Measurements from ENCODE around the gene COPB2. TPM values are rescaled to one million over a fixed set of nuclear protein-coding genes. Genes with fewer than 3 reads are reported as not detected.

COPB2 gene
- polyA plus RNA-seq, 1 donor (not counting 4 experiments of a cell fraction or from before 2014, with no cell fraction given): 149 TPM

- dilution Hi-C loops (cut with MboI; ENCODE audit: extremely low pct_ligation_motif_present, low sequenced_read_pairs): no loop called here
- Histone ChIP-seq H2AFZ (ENCODE audit: control insufficient read depth, low read length) (no peak overlapping the region), H3K4me1 (ENCODE audit: control insufficient read depth, extremely low read depth, insufficient read depth, low read length) (no peaks in the 10 kb centered on the region), H3K4me3 (ENCODE audit: control insufficient read depth in 2 of 3, extremely low read depth in 1 of 3, insufficient read depth in 2 of 3, low read depth in 1 of 3, low read length in 3 of 3) (no peak overlapping the region), H3K9me3 (ENCODE audit: control insufficient read depth, low read depth, low read length) (no peaks in the 10 kb centered on the region), H3K27me3 (ENCODE audit: control insufficient read depth, extremely low read depth, insufficient read depth, low read length) (peaks cover 17% of the 10 kb centered on the region), H3K79me2 (ENCODE audit: control insufficient read depth, insufficient read depth, low read length) (no peaks in the 10 kb centered on the region), H3K9me1 (ENCODE audit: control insufficient read depth, extremely low read depth, insufficient read depth, low read length) (no peaks in the 10 kb centered on the region), H3K27ac (ENCODE audit: control insufficient read depth, insufficient read depth, low read length) (no peak overlapping the region), H3K4me2 (ENCODE audit: control insufficient read depth, extremely low read depth, insufficient read depth, low read depth, low read length) (peak overlapping the region; percentile 12), H3K36me3 (ENCODE audit: control insufficient read depth in 2 of 2, extremely low read depth in 1 of 2, insufficient read depth in 2 of 2, low read length in 2 of 2) (no peaks in the 10 kb centered on the region), H3K9ac (ENCODE audit: control insufficient read depth, extremely low read depth, insufficient read depth, low read length) (no peak overlapping the region), H4K20me1 (ENCODE audit: control insufficient read depth, extremely low read depth, insufficient read depth, low read length) (no peaks in the 10 kb centered on the region)
- DNase-seq (ENCODE audit: low read depth, low spot score) (no peak), FAIRE-seq (no peak)
- TF ChIP-seq EZH2 (IDR thresholded peaks at IDR 0.05; ENCODE audit: low read length) (no peak), CTCF (optimal IDR thresholded peaks at IDR 0.05 in 1 of 3, IDR thresholded peaks at IDR 0.05 in 1 of 3, conservative IDR thresholded peaks at IDR 0.05 in 1 of 3; ENCODE audit: extremely low read depth in 1 of 3, insufficient read depth in 2 of 3, low read length in 3 of 3) (peak; percentile 98 to 100 (median 99))
Measured at GRCh38 chr3:139329364-139329850, 60.0 kb downstream of the COPB2 start.

GRCh38 chr3:139328356-139328755, 61.1 kb downstream of the COPB2 start:
- DNase-seq (ENCODE audit: low read depth, low spot score) (no peak), FAIRE-seq (no peak)
- Histone ChIP-seq H3K27ac (ENCODE audit: control insufficient read depth, insufficient read depth, low read length) (no peak overlapping the region), H3K4me3 (ENCODE audit: control insufficient read depth in 2 of 3, extremely low read depth in 1 of 3, insufficient read depth in 2 of 3, low read depth in 1 of 3, low read length in 3 of 3) (no peak overlapping the region), H3K9me1 (ENCODE audit: control insufficient read depth, extremely low read depth, insufficient read depth, low read length) (no peaks in the 10 kb centered on the region), H3K9ac (ENCODE audit: control insufficient read depth, extremely low read depth, insufficient read depth, low read length) (no peak overlapping the region), H3K79me2 (ENCODE audit: control insufficient read depth, insufficient read depth, low read length) (no peaks in the 10 kb centered on the region), H2AFZ (ENCODE audit: control insufficient read depth, low read length) (no peak overlapping the region), H3K4me2 (ENCODE audit: control insufficient read depth, extremely low read depth, insufficient read depth, low read depth, low read length) (no peak overlapping the region), H4K20me1 (ENCODE audit: control insufficient read depth, extremely low read depth, insufficient read depth, low read length) (no peaks in the 10 kb centered on the region), H3K4me1 (ENCODE audit: control insufficient read depth, extremely low read depth, insufficient read depth, low read length) (no peaks in the 10 kb centered on the region), H3K36me3 (ENCODE audit: control insufficient read depth in 2 of 2, extremely low read depth in 1 of 2, insufficient read depth in 2 of 2, low read length in 2 of 2) (no peaks in the 10 kb centered on the region), H3K27me3 (ENCODE audit: control insufficient read depth, extremely low read depth, insufficient read depth, low read length) (peaks cover 17% of the 10 kb centered on the region), H3K9me3 (ENCODE audit: control insufficient read depth, low read depth, low read length) (no peaks in the 10 kb centered on the region)
- TF ChIP-seq CTCF (optimal IDR thresholded peaks at IDR 0.05 in 1 of 3, IDR thresholded peaks at IDR 0.05 in 1 of 3, conservative IDR thresholded peaks at IDR 0.05 in 1 of 3; ENCODE audit: extremely low read depth in 1 of 3, insufficient read depth in 2 of 3, low read length in 3 of 3) (no peak), EZH2 (IDR thresholded peaks at IDR 0.05; ENCODE audit: low read length) (no peak)
- dilution Hi-C loops (cut with MboI; ENCODE audit: extremely low pct_ligation_motif_present, low sequenced_read_pairs): no loop called here
